H1 (cell line): ENCODE results near the gene KRT5.

Experiments
- CBX8 ChIP-seq: fragments of 300-800, 300-1000 bp; sonication (generic); IDR thresholded peaks from 2 replicates; pipeline ENCODE4 v1.7.1; 2016; ENCODE audit warnings: low read depth, low read length, borderline replicate concordance
- CTCF ChIP-seq, 3 experiments: IDR thresholded peaks; 1 replicate in 2 of 3; 2 replicates in 1 of 3; pipeline versions ENCODE4 v1.5.1 to v1.6.1; 2011; ENCODE audit warnings: low read length in 3 of 3, mild to moderate bottlenecking in 3 of 3, inconsistent platforms in 2 of 3, low read depth in 1 of 3, moderate library complexity in 1 of 3; ENCODE audit not compliant: insufficient read depth in 1 of 3; ENCODE audit errors: control extremely low read depth in 1 of 3
- HDAC6 ChIP-seq: IDR thresholded peaks from one replicate; pipeline ENCODE4 v1.7.1; 2012; ENCODE audit warnings: low read depth, mild to moderate bottlenecking, inconsistent platforms, low read length, moderate library complexity
- POLR2A ChIP-seq, 2 experiments: IDR thresholded peaks; 1 replicate in 1 of 2; 2 replicates in 1 of 2; pipeline ENCODE4 v1.6.1; 2011; ENCODE audit warnings: low read depth in 2 of 2, low read length in 2 of 2, mild to moderate bottlenecking in 2 of 2; ENCODE audit errors: control extremely low read depth in 1 of 2
- RAD21 ChIP-seq, 2 experiments: IDR thresholded peaks in 1 of 2; conservative IDR thresholded peaks in 1 of 2; 2 replicates each; pipeline ENCODE4 v1.6.1; 2011; ENCODE audit warnings: low read depth in 2 of 2, low read length in 2 of 2, improper control_type of control experiment in 1 of 2, inconsistent platforms in 1 of 2, mild to moderate bottlenecking in 1 of 2, moderate library complexity in 1 of 2
- RXRA ChIP-seq: IDR thresholded peaks from 2 replicates; pipeline ENCODE4 v1.6.1; 2011; ENCODE audit warnings: low read depth, mild to moderate bottlenecking, low read length, moderate library complexity; ENCODE audit not compliant: insufficient read depth
- SIN3A ChIP-seq, 2 experiments: IDR thresholded peaks in 1 of 2; conservative IDR thresholded peaks in 1 of 2; 2 replicates each; pipeline ENCODE4 v1.6.1; 2011 to 2012; ENCODE audit warnings: low read length in 2 of 2, improper control_type of control experiment in 1 of 2, low read depth in 1 of 2, mild to moderate bottlenecking in 1 of 2
- SP1 ChIP-seq: IDR thresholded peaks from 2 replicates; pipeline ENCODE4 v1.6.1; 2011; ENCODE audit warnings: low read depth, low read length
- SP2 ChIP-seq: IDR thresholded peaks from 2 replicates; pipeline ENCODE4 v1.6.1; 2012; ENCODE audit warnings: mild to moderate bottlenecking, low read length, inconsistent platforms
- SRF ChIP-seq: IDR thresholded peaks from 2 replicates; pipeline ENCODE4 v1.6.1; 2011; ENCODE audit warnings: mild to moderate bottlenecking, low read depth, low read length, moderate library complexity
- USF2 ChIP-seq: IDR thresholded peaks from 2 replicates; pipeline ENCODE4 v1.6.1; 2011; ENCODE audit warnings: low read length, improper control_type of control experiment

- no peak for TF ChIP-seq RAD21 (IDR thresholded peaks at IDR 0.05 in 1 of 2, conservative IDR thresholded peaks at IDR 0.05 in 1 of 2; ENCODE audit: low read depth in 2 of 2, low read length in 2 of 2)
- no peak for TF ChIP-seq POLR2A (IDR thresholded peaks at IDR 0.05; ENCODE audit: control extremely low read depth in 1 of 2, low read depth in 2 of 2, low read length in 2 of 2)
- TF ChIP-seq HDAC6 = no peak
- no peak for TF ChIP-seq USF2
- no peak for TF ChIP-seq CTCF (IDR thresholded peaks at IDR 0.05; ENCODE audit: control extremely low read depth in 1 of 3, insufficient read depth in 1 of 3, low read depth in 1 of 3, low read length in 3 of 3)
- no peak for TF ChIP-seq SIN3A (conservative IDR thresholded peaks at IDR 0.05 in 1 of 2, IDR thresholded peaks at IDR 0.05 in 1 of 2; ENCODE audit: low read depth in 1 of 2, low read length in 2 of 2)
- TF ChIP-seq SP1 = no peak
- TF ChIP-seq RXRA = no peak
- TF ChIP-seq SRF = no peak
- no peak for TF ChIP-seq SP2
- TF ChIP-seq CBX8 = no peak
Measured at GRCh38 chr12:52529846-52530245, 9.7 kb upstream of the KRT5 start.
